Activated CD4-positive, alpha-beta T cell treated with anti-CD3 and anti-CD28 coated beads, Interleukin-2, amount 10 ng/mL, durations not matched to agents 24 days and 14 days (primary cell): ENCODE measurements around the gene CA14. TPM values are rescaled to one million over a fixed set of nuclear protein-coding genes. Genes with fewer than 3 reads are reported as not detected.

Experiments
- DNase-seq: peaks from one replicate; pipeline ENCODE4 v3.0.0; 2022
- H3K27ac Mint-ChIP-seq: one replicate; pipeline ENCODE4 v1.8.0; 2022; ENCODE audit warnings: mild to moderate bottlenecking, mixed read lengths
- H3K27me3 Mint-ChIP-seq: one replicate; pipeline ENCODE4 v1.8.0; 2022; ENCODE audit warnings: mixed read lengths
- H3K36me3 Mint-ChIP-seq: one replicate; pipeline ENCODE4 v1.8.0; 2022; ENCODE audit warnings: low read depth, mild to moderate bottlenecking, mixed read lengths
- H3K4me1 Mint-ChIP-seq: one replicate; pipeline ENCODE4 v1.8.0; 2021; ENCODE audit warnings: mixed read lengths
- H3K4me3 Mint-ChIP-seq: one replicate; pipeline ENCODE4 v1.8.0; 2022; ENCODE audit warnings: mild to moderate bottlenecking, moderate library complexity, mixed read lengths
- H3K9me3 Mint-ChIP-seq: one replicate; pipeline ENCODE4 v1.8.0; 2021; ENCODE audit warnings: mixed read lengths
- intact Hi-C: fragments of 100-400 bp; cut with micrococcal nuclease; formaldehyde crosslinking; loops from one replicate; pipeline ENCODE4 v1.15.1; 2023
- total RNA-seq: library from RNA; stranded (reverse); gene quantifications from 2 replicates; pipeline ENCODE4 v1.2.3, GENCODE V29; 2022

CA14 gene
- total RNA-seq, 1 donor from 2014 or later: not detected

DNA sequence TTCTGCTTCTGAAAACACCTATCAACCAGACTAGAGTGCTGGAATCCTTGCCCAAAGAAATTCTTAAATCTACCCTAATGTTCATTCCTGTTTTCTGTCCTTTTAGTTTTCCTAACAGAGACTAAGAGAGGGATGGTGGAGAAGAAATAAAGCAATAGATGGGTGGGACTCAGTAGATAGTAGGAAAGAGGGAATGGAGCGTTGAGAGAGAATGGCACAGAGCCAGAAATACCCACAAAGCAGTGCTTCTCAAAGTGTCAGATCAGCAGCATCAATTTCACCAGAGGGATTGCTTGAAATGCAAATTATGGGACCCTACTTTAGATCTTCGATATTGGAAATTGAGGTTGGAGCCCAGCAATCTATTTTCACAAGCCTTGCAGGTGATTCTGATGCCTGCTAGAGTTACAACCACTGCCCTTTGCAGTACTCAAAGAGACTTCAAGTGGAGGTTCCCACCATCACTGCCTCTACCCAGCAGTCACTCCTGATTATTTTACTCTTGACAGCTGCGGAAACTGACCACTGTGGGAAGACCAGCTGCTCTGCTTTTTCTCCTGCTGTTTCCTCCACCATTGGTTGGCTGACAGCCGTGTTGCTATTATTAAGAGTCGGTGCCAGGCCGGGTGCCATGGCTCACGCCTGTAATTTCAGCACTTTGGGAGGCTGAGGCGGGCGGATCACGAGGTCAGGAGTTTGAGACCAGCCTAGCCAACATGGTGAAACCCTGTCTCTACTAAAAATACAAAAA, 52.4 kb downstream of the CA14 start:
- DNase-seq: no peak
- H3K9me3 Mint-ChIP-seq: no peaks in the 10 kb centered on the region

DNA sequence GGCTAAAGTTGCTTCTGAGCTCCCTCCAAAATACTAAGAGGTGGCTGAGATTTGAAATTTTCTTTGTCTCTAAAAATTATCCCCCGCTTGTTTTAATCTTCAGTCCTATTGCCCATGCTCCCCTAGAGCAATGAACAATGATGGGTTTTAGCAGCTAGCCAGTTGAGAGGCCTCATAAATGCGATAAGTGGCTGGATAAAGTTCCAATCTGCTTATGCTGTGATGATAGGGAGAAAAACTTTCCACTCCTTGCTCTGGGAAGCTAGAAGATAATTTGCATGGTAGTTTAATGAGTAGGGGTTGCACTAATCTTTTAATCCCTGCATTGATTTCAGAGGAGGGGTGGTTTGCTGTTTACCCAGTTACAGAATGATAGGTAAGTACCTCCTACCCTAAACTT, 54.2 kb downstream of the CA14 start:
- no peak overlapping the region for H3K27ac Mint-ChIP-seq
- intact Hi-C loops: no loop called here
- no peaks in the 10 kb centered on the region for H3K4me1 Mint-ChIP-seq
- H3K27me3 Mint-ChIP-seq: no peaks in the 10 kb centered on the region
- peaks cover 13% of the 10 kb centered on the region for H3K36me3 Mint-ChIP-seq
- DNase-seq: no peak
- no peak overlapping the region for H3K4me3 Mint-ChIP-seq
- no peaks in the 10 kb centered on the region for H3K9me3 Mint-ChIP-seq

More for the DNA sequence above, 52.4 kb downstream of the CA14 start:
- Mint-ChIP-seq H3K27ac (no peak overlapping the region), H3K27me3 (no peaks in the 10 kb centered on the region), H3K4me3 (no peak overlapping the region), H3K4me1 (no peaks in the 10 kb centered on the region), H3K36me3 (peaks cover 16% of the 10 kb centered on the region)
- intact Hi-C loops: no loop called here

Other genes with a start within 250 kb of the CA14 start
- 36.1 and 38.8 TPM in 2 replicates for gene OTUD7B, start 247.0 kb upstream of the CA14 start, total RNA-seq
- 20.8 and 21.0 TPM in 2 replicates for gene VPS45, start 190.0 kb upstream of the CA14 start, total RNA-seq
- 25.2 and 26.4 TPM in 2 replicates for gene PLEKHO1, start 107.9 kb upstream of the CA14 start, total RNA-seq
- gene ANP32E, start 21.7 kb upstream of the CA14 start, total RNA-seq: 193 and 201 TPM in 2 replicates
- 101 and 105 TPM in 2 replicates for gene APH1A, start 11.2 kb downstream of the CA14 start, total RNA-seq
- 0.64 and 0.93 TPM in 2 replicates for gene C1orf54, start 15.0 kb downstream of the CA14 start, total RNA-seq
- gene CIART, start 24.8 kb downstream of the CA14 start, total RNA-seq: 6.0 and 7.5 TPM in 2 replicates
- 80.8 and 87.3 TPM in 2 replicates for gene MRPS21, start 36.1 kb downstream of the CA14 start, total RNA-seq
- 96.4 and 97.9 TPM in 2 replicates for gene PRPF3, start 63.8 kb downstream of the CA14 start, total RNA-seq
- 23.7 and 24.6 TPM in 2 replicates for gene RPRD2, start 106.4 kb downstream of the CA14 start, total RNA-seq
- 68.8 and 77.4 TPM in 2 replicates for gene TARS2, start 229.6 kb downstream of the CA14 start, total RNA-seq